22Rv1 (cell line): ENCODE results near the gene ZNF880.

Source experiments
- H3K27ac ChIP-seq: fragments of 450-650 bp; 2 replicates; pipeline ENCODE4 v1.5.1; 2017
- CTCF ChIP-seq: fragments of 450-650 bp; IDR thresholded peaks from 2 replicates; pipeline ENCODE4 v1.5.1; 2017; ENCODE audit warnings: mild to moderate bottlenecking
- ZFX ChIP-seq: fragments of 450-650 bp; IDR thresholded peaks from 2 replicates; pipeline ENCODE4 v1.6.1; 2017; ENCODE audit warnings: antibody characterized with exemption, borderline replicate concordance

The ZNF880 gene

GRCh38 chr19:52398081-52398441 lies 28.3 kb downstream of the ZNF880 start:
- H3K27ac ChIP-seq, result peak overlapping the region; percentile 64
- TF ChIP-seq CTCF (no peak), ZFX (no peak)

GRCh38 chr19:52410276-52410675 lies 40.6 kb downstream of the ZNF880 start:
- no peak for TF ChIP-seq ZFX
- no peak for TF ChIP-seq CTCF

GRCh38 chr19:52415711-52416110 lies 46.0 kb downstream of the ZNF880 start:
- TF ChIP-seq ZFX, result no peak
- no peak for TF ChIP-seq CTCF
- no peak overlapping the region for H3K27ac ChIP-seq

More at GRCh38 chr19:52410276-52410675, 40.6 kb downstream of the ZNF880 start:
- no peak overlapping the region for H3K27ac ChIP-seq

GRCh38 chr19:52428937-52429336 lies 59.2 kb downstream of the ZNF880 start, which contains the start of gene ZNF534:
Gene ZNF534 (plus strand): TSS chr19:52429148. CDS start chr19:52431475, 2,327 bp downstream.
- H3K27ac ChIP-seq, result peak within 1 kb of the TSS; percentile 43

More at GRCh38 chr19:52428937-52429336, 59.2 kb downstream of the ZNF880 start, which contains the start of gene ZNF534:
- TF ChIP-seq CTCF (no peak), ZFX (no peak)
